ENCODE results near the gene PLEKHG4.

PLEKHG4 gene

GRCh38 chr16:67336116-67336515, 56.8 kb downstream of the PLEKHG4 start:
- no peak for TF ChIP-seq CTCF (IDR thresholded peaks at IDR 0.05)

GRCh38 chr16:67336648-67337047, 57.3 kb downstream of the PLEKHG4 start:
- no peak for TF ChIP-seq CTCF (IDR thresholded peaks at IDR 0.05)

Data from LNCAP (cell line).